Suprapubic skin (tissue), 3 donors: ENCODE results near the gene SYT6.

ENCODE experiments used
- POLR2AphosphoS5 ChIP-seq, 3 donors: sonication (generic); formaldehyde crosslinking; IDR thresholded peaks; one replicate each; pipeline ENCODE4 v1.6.1; 2017; ENCODE audit warnings: antibody characterized with exemption in 3 of 3
- TF ChIP-seq, protein P1 (sequence below), 2 donors: fragments of 200-600 bp in 1 of 2; fragments of 450-650 bp in 1 of 2; sonication (generic) in 1 of 2; IDR thresholded peaks; one replicate each; pipeline ENCODE4 v1.5.1; 2016 to 2019; ENCODE audit warnings: antibody characterized with exemption in 2 of 2, mild to moderate bottlenecking in 1 of 2, moderate library complexity in 1 of 2

DNA sequence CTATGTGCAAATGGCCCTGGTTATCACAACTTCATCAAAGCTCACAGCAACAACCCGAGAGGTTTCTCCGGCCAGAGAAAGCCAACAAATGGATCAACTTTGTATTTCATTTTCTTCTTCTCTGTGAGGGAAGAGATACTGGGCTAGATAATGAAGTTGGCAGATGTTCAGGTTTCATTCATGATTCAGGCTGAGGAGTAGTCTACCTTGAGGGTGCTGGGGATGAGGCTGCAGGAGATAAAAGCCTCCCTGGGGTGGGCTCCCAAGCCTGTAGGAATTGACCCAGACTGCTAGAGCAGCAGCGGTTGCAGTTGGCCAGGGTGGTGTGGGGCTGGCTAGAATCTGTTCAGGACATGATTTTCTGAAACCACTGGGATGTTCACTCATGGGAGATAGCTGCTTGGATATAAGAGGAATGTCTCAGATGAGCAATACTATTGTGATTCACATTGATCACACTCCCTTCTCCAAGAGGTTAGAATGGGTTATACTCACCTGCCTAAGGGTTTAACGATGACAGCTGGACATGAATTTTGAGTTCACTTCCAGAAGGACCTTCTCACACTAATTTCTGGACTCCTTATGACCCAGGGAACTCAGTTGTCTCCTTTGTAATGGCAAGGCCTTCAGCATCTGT lies 64.0 kb downstream of the SYT6 start:
- TF ChIP-seq, protein P1, sequence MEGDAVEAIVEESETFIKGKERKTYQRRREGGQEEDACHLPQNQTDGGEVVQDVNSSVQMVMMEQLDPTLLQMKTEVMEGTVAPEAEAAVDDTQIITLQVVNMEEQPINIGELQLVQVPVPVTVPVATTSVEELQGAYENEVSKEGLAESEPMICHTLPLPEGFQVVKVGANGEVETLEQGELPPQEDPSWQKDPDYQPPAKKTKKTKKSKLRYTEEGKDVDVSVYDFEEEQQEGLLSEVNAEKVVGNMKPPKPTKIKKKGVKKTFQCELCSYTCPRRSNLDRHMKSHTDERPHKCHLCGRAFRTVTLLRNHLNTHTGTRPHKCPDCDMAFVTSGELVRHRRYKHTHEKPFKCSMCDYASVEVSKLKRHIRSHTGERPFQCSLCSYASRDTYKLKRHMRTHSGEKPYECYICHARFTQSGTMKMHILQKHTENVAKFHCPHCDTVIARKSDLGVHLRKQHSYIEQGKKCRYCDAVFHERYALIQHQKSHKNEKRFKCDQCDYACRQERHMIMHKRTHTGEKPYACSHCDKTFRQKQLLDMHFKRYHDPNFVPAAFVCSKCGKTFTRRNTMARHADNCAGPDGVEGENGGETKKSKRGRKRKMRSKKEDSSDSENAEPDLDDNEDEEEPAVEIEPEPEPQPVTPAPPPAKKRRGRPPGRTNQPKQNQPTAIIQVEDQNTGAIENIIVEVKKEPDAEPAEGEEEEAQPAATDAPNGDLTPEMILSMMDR (IDR thresholded peaks at IDR 0.05) = no peak
- TF ChIP-seq POLR2AphosphoS5 (IDR thresholded peaks at IDR 0.05) = no peak
